ENCODE measurements around the gene SYCE1. TPM values are rescaled to one million over a fixed set of nuclear protein-coding genes. Genes with fewer than 3 reads are reported as not detected.
A peak's percentile ranks its signal among the peaks of the same experiment; 100 is the strongest.
"Not testable (repeated sequence)": the region's sequence is repeated elsewhere in the genome, so short reads cannot be mapped to it uniquely, and the experiment has no call there.

SYCE1 gene
- total RNA-seq, 1 donor from 2014 or later = 2.4 TPM

DNA sequence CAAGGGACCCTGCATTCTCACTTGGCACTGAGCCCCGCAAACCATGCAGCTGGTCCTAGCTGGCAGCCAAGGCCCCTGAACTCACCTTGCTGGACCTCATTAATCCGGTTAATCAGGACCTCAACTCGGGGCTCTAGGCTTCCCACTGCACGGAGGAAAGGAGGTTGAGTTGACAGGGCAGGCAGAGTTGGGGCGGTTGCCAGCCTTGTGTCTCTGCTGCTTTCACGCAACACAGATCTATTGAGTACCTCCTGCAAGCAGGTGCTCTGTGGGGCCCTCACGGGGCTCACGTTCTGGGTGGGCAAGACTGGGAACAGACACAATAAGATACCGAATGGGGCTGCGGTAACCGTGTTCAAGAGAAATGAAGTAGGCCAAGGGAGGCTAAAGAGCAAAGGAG is 6.2 kb downstream of the SYCE1 start:
- DNase-seq (ENCODE audit: low spot score) = no peak
- ATAC-seq = no peak

DNA sequence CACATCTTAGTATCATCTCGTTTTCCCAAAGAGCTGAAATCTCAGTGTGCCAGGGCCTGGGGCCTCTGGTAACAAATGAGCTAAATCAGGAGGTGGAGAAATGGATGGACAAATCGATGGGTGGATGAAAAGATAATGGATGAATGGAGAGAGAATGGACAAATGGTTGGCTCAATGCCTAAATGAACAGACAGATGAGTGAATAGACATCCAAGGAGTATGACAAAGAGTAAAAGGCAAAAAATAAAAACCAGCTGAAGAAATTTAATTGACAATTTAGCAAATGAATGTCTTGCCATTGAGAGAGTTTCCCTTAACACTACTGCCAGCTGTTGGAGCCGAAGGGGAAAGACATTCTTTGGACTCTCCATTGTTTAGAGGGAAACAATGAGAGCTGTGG is 8.0 kb downstream of the SYCE1 start:
- ATAC-seq = no peak
- no peak for DNase-seq (ENCODE audit: low spot score)

DNA sequence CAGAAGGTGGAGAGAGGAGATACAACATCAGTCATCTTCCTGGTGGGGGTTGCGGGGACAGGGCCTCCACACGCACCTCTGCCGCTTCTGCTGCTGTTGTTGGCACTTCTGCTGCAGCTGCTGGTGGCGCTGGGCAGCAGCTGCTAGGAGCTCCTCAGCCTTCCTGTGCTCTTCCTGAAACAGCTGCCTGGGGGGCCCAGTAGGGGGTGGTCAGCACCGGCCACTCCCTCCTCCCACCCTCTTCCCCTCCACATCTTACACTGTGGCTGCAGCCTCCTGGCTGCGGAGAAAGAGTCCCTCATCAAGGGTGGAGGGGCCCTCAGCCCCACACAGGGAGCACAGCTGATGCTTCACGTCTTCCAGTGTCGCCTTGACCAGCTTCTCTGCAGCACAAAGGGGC is 9.9 kb downstream of the SYCE1 start:
- DNase-seq (ENCODE audit: low spot score) (no peak), ATAC-seq (no peak)

DNA sequence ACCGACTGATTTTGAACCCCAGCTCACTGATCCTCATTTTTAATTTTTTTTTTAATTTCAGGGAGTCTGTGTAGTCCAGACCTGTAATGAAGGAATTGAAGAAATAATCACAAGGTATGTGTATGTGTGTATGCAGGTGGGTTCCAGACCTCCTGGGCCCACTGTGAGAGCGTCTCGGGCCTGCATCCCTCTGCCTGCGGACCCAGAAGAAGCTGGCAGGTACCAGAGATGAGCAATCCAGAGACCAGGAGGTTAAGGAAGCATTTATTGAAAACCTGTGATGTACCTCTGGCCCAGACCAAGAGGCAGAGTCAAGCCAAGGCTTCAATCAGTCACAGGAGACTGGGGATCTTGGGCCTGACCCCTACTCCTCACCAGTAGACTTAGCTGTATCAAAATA is 10.8 kb downstream of the SYCE1 start:
- ATAC-seq (no peak), DNase-seq (ENCODE audit: low spot score) (no peak)

DNA sequence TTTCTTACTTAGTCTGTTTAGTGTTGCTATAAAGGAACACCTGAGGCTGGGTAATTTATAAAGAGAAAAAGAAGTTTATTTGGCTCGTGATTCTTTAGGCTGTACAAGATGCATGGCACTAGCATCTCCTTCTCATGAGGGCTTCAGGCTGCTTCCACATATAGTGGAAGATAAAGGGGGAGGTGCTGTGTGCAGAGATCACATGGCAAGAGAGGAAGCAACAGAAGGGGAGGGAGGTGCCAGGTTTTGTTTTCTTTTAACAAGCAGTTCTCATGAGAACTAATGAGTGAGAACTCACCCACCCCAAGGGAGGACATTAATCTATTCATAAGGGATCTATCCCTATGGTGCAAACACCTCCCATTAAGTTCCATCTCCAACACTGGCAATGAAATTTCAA is 20.9 kb downstream of the SYCE1 start:
- DNase-seq (ENCODE audit: low spot score) = no peak
- peak; percentile 29 for ATAC-seq

DNA sequence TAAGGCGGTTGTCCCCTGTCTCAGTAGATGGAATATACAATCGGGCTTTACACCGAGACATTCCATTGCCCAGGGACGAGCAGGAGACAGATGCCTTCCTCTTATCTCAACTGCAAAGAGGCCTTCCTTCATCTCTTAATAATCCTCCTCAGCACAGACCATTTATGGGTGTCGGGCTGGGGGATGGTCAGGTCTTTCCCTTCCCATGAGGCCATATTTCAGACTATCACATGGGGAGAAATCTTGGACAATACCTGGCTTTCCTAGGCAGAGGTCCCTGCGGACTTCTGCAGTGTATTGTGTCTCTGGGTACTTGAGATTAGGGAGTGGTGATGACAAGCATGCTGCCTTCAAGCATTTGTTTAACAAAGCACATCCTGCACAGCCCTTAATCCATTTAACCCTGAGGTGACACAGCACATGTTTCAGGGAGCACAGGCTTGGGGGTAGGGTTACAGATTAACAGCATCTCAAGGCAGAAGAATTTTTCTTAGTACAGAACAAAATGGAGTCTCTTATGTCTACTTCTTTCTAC is 23.9 kb downstream of the SYCE1 start:
- not testable (repeated sequence) for ATAC-seq
- DNase-seq (ENCODE audit: low spot score) = peak; percentile 54

DNA sequence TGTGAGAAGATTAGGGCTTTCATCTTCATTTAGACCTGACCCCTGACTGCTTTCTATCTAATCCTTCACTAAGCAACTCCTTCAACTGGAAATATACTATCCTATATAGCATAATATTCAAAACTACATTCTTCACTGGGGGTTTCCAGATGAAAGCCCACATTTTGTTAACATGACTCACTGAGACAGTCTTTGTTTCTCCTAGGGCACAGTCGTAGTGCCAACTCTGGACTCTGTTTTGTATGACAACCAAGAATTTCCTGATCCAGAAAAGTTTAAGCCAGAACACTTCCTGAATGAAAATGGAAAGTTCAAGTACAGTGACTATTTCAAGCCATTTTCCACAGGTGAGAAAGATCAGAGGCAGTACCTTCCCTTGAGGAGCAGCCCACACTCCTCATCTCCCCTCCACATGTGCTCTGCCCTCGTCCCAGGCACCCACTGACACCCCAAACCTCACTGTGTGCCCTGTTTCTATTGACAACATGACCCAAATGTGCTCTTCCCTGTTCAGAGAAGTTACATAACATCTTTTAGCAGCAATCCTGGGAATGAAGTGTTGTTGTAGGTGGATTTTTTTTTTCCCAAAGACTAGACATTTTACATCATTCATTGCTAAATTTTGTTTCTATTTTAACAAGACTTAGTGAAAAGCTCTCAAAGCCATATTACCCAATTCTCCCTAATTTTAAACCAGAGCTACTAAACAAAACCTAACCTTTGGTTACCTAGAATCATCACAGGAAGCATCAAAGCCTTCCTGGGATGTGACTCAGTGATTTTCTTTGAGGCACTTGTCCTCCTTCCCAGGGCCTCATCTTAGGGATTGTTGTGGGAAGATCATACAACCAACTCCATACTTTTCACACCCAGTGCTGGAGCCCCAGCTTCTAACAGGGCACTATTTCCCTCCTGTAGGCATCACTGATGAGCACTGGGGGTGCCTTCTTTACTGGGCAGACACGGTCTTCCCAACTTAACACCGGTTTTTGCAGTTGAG is 27.5 kb downstream of the SYCE1 start:
- DNase-seq (ENCODE audit: low spot score) = no peak
- no peak for ATAC-seq

DNA sequence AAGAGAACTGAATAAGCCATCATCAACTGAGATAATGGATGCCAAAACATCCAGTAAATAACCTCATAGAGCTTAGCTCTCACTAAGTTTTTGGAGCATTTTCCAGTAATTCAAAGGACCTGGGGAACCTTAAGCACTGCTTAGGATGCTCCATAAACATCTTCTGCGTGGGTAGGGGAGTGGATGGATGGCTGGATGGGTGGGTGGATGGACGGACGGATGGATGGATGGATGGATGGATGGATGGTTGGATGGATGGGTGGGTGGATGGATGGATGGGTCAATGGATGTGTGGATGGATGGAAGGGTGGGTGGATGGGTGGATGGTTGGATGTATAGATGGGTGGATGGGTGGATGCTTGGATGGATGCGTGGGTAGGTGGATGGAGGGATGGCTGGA is 29.2 kb downstream of the SYCE1 start:
- ATAC-seq (peak; percentile 0), DNase-seq (ENCODE audit: low spot score) (no peak)

DNA sequence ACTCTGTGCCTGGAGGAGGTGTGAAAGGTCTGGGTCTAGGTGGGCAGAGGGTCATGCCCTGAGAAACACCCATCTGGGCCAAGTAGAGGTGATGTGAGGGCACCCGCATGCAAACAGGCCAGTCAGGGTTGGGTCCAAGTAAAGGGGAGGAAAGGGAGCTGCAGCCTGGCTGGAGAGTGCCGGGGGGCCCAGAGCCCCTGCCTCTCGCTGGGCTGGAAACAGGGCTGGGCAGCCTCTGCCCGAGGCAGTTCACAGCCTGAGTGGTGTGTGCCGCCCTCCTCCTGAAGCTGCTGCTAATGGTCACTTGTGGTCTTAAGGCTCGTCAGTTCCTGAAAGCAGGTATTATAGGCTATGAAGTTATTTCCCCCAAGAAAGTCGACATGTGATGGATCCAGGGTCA is 31.0 kb downstream of the SYCE1 start:
- no peak for DNase-seq (ENCODE audit: low spot score)
- ATAC-seq = peak; percentile 14

DNA sequence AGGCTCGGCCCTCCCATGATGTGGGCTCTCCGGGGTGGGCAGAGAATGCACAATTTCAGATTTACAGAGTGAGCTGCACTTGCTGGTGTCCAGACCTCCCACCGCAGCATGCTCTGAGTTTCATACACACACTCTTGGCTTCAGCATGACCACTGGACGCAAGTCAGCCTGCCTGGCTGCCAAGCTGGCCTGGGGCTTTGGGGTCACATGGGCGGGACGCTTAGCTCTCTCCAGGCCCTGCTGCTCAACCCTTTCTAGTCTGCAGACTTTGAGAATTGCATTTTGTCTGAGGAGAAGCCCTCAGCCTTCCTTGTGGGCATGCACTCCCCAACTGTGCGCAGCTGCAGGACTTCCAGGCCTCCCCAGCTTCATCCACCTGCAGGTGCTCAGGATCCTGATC is 32.5 kb downstream of the SYCE1 start:
- ATAC-seq = peak; percentile 17

DNA sequence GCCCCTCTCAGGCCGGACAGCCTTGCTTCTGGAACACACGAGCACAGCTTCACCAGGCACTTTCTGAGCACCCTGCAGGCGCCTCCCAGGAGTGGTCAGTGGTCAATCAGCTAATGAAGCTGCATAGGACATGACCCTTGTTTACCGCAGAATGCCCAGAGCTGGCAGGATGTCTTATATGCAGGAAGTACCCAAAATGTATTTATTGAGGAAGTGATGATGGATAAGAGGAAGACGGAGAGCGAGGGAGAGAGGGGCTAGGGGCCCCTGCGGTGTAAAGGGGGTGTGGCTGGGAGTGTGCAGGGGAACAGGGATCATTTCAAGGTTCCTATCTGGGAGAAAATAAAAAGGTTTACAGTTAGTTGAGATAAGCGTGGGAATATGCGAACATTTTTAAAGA is 34.9 kb downstream of the SYCE1 start:
- DNase-seq (ENCODE audit: low spot score) (no peak), ATAC-seq (no peak)

More for the DNA sequence above, 32.5 kb downstream of the SYCE1 start:
- no peak for DNase-seq (ENCODE audit: low spot score)

DNA sequence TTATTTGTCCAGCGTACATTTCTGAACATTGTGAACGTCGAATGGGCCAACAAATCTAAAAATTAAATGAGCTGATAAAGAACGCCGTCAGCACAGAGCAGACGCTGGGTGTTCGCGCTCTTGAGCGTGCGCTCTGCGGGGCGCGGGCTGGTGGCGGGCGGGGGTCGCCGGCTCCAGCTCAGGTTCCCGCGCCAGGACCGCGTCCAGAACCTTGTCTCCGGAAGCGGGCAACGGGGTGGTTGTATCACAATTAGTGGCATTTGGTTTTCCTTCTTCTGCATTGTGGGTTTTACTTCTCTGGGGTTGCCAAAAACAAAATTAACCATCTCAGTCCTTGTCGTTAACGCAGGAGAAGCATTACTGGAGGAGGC is 35.8 kb downstream of the SYCE1 start:
- DNase-seq (ENCODE audit: low spot score) (no peak), ATAC-seq (no peak)

DNA sequence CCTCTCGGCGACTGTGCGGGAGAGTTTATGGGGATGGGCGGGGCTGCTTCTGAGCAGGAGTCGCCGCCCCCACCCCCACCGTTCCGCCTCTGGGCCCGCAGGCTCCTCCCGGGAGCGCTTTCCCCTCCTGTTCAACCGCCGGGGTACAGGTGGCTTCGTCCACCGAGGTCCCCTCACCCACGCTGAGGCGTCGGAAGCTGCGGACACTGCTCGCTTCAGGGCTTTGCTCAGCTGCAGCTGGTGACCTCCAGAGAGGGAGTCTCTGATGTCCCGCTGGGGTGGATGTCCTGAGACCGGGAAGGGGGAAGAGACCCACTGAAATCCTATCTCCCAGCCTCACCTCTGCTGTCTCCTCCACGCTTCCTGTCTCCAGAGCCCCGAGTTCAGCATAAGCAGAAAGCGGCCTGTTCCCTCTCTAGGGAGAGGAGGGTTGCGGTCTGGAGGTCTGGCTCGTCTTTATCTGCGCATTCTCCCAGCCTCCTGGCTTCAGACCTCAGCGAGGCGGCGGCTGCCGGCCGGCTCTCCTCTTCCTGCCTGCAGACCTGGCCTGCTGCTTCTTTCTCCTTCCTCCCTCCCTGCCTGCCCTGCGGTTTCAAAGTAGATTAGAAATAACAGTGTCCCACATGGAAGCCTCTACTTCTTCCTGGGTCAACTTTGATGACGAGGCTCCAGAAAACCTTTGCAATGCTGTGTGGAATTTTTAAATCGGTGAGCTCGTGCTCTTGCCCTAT is 36.4 kb downstream of the SYCE1 start:
- ATAC-seq (peak; percentile 5), DNase-seq (ENCODE audit: low spot score) (peak; percentile 56)

DNA sequence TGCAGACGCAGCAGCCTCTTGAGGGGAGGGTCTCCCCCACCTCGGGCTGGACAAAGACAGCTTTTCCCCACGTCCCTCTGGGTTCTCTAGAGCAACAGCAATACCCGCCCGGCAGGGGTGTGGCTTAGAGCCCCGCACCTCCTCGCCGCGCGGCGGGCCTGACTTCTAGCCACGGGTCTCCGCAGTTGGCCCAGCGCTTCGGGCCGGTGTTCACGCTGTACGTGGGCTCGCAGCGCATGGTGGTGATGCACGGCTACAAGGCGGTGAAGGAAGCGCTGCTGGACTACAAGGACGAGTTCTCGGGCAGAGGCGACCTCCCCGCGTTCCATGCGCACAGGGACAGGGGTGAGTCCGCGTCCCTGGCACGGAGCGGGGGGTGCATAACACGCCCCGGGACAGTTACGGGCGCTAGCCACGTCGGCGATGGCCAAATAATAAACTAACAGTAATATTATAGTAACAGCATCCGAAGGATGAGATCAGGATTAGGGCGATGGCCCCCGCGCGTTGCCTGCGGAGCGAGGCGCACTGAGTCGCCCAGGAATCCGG is 37.0 kb downstream of the SYCE1 start:
- DNase-seq (ENCODE audit: low spot score) (no peak), ATAC-seq (no peak)

DNA sequence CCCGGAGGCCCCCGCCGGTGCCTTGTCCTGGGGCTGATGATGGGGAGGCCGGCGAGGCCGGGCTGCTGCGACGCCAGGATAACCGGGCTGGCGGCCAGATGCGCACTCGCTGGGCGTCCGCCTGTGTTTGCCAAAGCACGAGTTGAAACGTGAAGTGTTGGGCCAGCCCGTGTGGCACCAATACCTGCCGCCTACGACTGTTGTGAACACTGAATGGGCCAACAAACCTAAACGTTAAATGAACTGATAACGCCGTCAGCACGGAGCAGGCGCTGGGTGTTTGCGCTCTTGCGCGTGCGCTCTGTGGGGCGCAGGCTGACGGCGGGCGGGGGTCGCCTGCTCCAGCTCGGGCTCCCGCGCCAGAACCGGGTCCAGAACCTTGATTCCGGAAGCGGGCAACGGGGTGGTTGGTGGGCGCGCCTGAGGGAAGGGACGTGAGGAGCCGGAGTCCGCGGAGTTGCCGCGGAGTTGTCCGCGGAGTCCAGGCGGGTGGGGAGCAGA is 37.6 kb downstream of the SYCE1 start:
- ATAC-seq (peak; percentile 5), DNase-seq (ENCODE audit: low spot score) (peak; percentile 72)

DNA sequence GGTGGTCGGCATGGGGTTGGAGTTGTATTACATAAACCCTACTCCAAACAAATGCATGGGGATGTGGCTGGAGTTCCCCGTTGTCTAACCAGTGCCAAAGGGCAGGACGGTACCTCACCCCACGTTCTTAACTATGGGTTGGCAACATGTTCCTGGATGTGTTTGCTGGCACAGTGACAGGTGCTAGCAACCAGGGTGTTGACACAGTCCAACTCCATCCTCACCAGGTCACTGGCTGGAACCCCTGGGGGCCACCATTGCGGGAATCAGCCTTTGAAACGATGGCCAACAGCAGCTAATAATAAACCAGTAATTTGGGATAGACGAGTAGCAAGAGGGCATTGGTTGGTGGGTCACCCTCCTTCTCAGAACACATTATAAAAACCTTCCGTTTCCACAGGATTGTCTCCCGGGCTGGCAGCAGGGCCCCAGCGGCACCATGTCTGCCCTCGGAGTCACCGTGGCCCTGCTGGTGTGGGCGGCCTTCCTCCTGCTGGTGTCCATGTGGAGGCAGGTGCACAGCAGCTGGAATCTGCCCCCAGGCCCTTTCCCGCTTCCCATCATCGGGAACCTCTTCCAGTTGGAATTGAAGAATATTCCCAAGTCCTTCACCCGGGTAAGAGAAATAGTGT is 38.3 kb downstream of the SYCE1 start, which contains the start of gene CYP2E1:
TSS of gene CYP2E1 (plus strand) at position 407 of the 632 bp plus-strand sequence. CDS start at position 440, 33 bp downstream.
- ATAC-seq (peak; percentile 73), DNase-seq (ENCODE audit: low spot score) (peak; percentile 96)

DNA sequence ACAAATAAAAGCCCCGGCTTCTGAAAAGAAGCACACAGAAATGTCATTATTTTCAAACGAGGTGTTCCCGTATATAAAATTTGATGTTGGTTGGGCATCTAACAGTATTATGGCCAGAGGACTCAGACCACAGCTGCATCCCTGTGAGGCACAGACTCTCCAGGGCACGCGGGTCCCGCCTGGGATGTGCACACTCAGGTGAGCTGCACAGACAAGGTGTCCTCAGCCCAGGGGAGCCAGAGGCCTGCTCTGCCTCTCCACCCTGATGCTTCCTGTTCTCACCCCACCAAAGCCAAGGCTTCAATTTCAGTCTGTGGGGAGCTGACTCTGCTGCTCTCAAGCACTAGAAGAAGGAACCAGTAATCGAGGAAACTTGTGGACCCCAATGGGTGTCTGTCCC is 39.9 kb downstream of the SYCE1 start:
- ATAC-seq = peak; percentile 20
- DNase-seq (ENCODE audit: low spot score) = peak; percentile 53

DNA sequence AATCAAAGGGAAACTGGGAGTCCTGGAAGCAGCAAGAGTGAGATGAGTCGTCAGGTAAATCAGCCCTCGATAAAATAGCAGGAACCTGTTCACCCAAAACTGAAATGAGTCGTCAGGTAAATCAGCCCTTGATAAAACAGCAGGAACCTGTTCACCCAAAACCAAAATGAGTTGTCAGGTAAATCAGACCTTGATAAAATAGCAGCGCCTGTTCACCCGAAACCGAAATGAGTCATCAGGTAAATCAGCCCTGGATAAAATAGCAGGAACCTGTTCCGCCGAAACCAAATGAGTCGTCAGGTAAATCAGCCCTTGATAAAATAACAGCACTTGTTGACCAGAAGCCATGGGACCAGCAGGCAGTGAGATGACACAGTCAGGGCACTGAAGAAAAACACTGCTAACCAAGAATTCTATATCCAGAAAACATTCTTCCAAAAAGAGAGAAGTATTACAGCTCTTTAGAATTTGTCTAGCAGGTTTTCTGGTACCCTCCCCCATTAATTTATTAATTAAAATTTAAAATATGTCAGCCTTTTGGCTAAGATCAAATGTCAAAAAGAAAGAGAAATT is 41.7 kb downstream of the SYCE1 start:
- ATAC-seq (no peak), DNase-seq (ENCODE audit: low spot score) (no peak)

DNA sequence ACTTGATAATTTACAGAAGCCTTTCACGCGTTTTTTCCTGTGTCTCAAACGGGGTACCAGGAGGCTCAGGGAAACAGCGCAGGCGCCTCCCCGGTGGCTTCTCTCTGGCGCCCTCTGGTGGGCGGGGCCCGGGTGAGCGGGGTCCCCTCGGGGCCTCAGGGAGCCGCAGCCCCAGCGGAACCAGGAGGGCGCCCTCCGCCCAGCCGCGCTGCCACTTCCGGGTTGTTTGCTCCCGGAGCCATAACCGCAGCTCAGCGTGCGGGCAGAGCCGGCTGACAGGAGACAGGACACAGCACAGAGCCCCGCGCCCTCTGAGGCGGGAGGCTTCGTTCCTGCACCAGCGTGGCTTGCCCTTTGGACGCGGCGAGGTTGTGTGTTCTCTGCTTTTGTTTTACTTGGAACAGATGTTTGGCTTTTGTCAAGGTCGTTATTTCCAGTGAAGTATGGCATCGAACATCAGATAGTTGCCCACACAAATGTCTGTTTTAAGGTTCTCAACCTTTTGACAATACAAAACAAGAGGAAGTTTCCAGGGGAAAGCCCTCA is 45.1 kb downstream of the SYCE1 start:
- ATAC-seq = peak; percentile 92
- DNase-seq (ENCODE audit: low spot score) = peak; percentile 93

DNA sequence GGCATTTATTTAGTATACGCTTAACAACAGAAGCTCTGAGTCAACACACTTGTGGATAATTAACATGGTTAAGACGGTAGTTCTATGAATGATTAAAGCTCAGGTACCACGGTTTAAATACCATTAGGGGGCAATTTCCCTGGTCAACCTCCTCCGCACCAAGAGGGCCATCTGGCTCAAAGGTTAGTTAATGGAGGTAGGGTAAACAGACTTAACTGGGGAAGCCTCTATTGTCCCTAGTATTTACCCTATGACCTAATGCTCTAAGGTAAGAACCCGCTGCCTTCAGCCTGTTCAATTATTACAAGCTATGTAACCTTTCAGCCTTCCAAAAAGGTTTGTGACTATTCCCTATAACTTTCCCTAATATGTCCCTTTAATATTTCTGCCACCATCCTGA is 46.9 kb downstream of the SYCE1 start:
- ATAC-seq; DNase-seq (ENCODE audit: low spot score): not testable (repeated sequence)
